ENCODE data around the gene EFCAB9.

DNA sequence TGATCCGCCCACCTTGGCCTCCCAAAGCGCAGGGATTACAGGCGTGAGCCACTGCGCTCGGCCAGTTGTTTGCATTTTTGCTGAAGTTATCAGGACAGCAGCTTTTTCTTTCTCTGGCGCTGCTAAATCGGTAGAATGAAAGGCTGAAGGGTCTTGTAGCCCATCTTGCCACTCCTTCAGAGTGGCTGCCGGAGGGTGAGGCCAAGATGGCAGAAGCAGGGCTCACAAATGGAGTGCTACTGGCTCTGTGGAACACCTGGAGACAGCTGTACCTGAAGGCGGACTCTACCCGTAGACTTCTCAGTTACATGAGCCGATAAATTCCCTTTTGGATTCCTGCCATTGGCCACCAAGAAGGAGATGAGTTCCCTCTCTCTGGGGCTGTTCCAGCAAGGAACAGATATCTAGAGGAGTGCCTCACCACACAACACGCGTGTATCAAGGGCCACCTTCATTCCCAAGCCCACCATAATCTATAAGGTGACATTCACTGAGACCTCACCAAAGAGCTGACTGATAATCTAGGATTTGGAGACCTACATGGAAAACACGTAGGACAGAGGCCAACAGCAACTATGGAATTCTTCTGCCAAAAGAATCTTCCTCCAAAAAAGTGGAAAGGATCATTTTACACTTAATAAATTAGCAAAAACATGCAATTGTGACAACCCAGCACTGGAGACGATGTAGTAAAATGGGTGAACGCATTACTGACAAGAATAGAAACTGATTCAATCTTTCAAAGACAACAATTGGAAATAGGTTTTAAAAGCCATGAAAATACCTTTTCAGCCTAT lies 27.7 kb upstream of the EFCAB9 start:
- no peak for TF ChIP-seq POLR2A (IDR thresholded peaks at IDR 0.05)
- TF ChIP-seq, protein P1, sequence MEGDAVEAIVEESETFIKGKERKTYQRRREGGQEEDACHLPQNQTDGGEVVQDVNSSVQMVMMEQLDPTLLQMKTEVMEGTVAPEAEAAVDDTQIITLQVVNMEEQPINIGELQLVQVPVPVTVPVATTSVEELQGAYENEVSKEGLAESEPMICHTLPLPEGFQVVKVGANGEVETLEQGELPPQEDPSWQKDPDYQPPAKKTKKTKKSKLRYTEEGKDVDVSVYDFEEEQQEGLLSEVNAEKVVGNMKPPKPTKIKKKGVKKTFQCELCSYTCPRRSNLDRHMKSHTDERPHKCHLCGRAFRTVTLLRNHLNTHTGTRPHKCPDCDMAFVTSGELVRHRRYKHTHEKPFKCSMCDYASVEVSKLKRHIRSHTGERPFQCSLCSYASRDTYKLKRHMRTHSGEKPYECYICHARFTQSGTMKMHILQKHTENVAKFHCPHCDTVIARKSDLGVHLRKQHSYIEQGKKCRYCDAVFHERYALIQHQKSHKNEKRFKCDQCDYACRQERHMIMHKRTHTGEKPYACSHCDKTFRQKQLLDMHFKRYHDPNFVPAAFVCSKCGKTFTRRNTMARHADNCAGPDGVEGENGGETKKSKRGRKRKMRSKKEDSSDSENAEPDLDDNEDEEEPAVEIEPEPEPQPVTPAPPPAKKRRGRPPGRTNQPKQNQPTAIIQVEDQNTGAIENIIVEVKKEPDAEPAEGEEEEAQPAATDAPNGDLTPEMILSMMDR (IDR thresholded peaks at IDR 0.05) = no peak
- TF ChIP-seq POLR2AphosphoS5 (IDR thresholded peaks at IDR 0.05) = no peak
